ENCODE results near the gene STAC3. TPM values are rescaled to one million over a fixed set of nuclear protein-coding genes. Genes with fewer than 3 reads are reported as not detected.

STAC3 gene
- total and polyA plus RNA-seq, 9 of the 15 experiments (the other 6 are each of a cell fraction or from before 2014, with no cell fraction given), result 0.45 to 6.4 (median 3.3) TPM

- TF ChIP-seq REST (IDR thresholded peaks at IDR 0.05; ENCODE audit: borderline replicate concordance), result no peak
- TF ChIP-seq REST (CRISPR knock-in tag; IDR thresholded peaks at IDR 0.05; ENCODE audit: low read depth), result no peak
- no peak for TF ChIP-seq POLR2G (IDR thresholded peaks at IDR 0.05; ENCODE audit: low read depth, low read length)
- TF ChIP-seq KAT8 (IDR thresholded peaks at IDR 0.05; ENCODE audit: low read depth), result no peak
- TF ChIP-seq MYBL2 (IDR thresholded peaks at IDR 0.05; ENCODE audit: low read depth), result no peak
- no peak for TF ChIP-seq MYBL2 (CRISPR knock-in tag; IDR thresholded peaks at IDR 0.05; ENCODE audit: borderline replicate concordance)
- no peak for TF ChIP-seq SNAPC5 (CRISPR knock-in tag; IDR thresholded peaks at IDR 0.05)
- no peak for TF ChIP-seq TEAD1 (CRISPR knock-in tag; IDR thresholded peaks at IDR 0.05)
- no peak for TF ChIP-seq RAD21 (CRISPR knock-in tag; conservative IDR thresholded peaks at IDR 0.05 in 1 of 2, IDR thresholded peaks at IDR 0.05 in 1 of 2)
- TF ChIP-seq HEY1 (CRISPR knock-in tag; IDR thresholded peaks at IDR 0.05; ENCODE audit: borderline replicate concordance), result no peak
- TF ChIP-seq DLX4 (CRISPR knock-in tag; IDR thresholded peaks at IDR 0.05), result no peak
- TF ChIP-seq ZNF764 (CRISPR knock-in tag; IDR thresholded peaks at IDR 0.05; ENCODE audit: low read depth), result no peak
Observed at GRCh38 chr12:57203791-57204190, 47.2 kb downstream of the STAC3 start (continued).
